SK-N-MC (cell line): ENCODE measurements around the gene HNRNPF.

Source experiments
- DNase-seq: peaks from one replicate; pipeline ENCODE4 v3.0.0-alpha.2; 2011; ENCODE audit warnings: low read depth, low spot score
- H3K27ac ChIP-seq: fragments of 200-600 bp; sonication (generic); 2 replicates; pipeline ENCODE4 v1.5.1; 2016; ENCODE audit warnings: mixed run types
- H3K36me3 ChIP-seq: fragments of 200-600 bp; sonication (generic); 2 replicates; pipeline ENCODE4 v1.6.1; 2017; ENCODE audit warnings: antibody characterized with exemption, low read length, mixed read lengths; ENCODE audit not compliant: insufficient read depth
- H3K4me3 ChIP-seq: fragments of 200-600 bp; sonication (generic); 2 replicates; pipeline ENCODE4 v1.5.1; 2016
- H3K9ac ChIP-seq: fragments of 200-600 bp; sonication (generic); 2 replicates; pipeline ENCODE4 v1.8.0; 2017; ENCODE audit warnings: mixed run types, mixed read lengths; ENCODE audit not compliant: insufficient read length
- H3K9me3 ChIP-seq: fragments of 200-600 bp; sonication (generic); 2 replicates; pipeline ENCODE4 v1.6.1; 2017; ENCODE audit warnings: low read depth, mild to moderate bottlenecking, antibody characterized with exemption, low read length, moderate library complexity, mixed read lengths
- EZH2 ChIP-seq: fragments of 200-600 bp; sonication (generic); IDR thresholded peaks from one replicate; pipeline ENCODE4 v1.6.1; 2017; ENCODE audit warnings: antibody characterized with exemption
- FOXP2 ChIP-seq: optimal IDR thresholded peaks from 2 replicates; pipeline ENCODE3; 2011; ENCODE audit warnings: mild to moderate bottlenecking, moderate library complexity; ENCODE audit not compliant: insufficient read depth; ENCODE audit errors: extremely low read length, control extremely low read depth
- POLR2AphosphoS5 ChIP-seq: IDR thresholded peaks from 2 replicates; pipeline ENCODE4 v1.6.1; 2012; ENCODE audit warnings: mild to moderate bottlenecking, low read depth, low read length, borderline replicate concordance

The HNRNPF gene

GRCh38 chr10:43365001-43365400 lies 44.0 kb downstream of the HNRNPF start:
- no peak for TF ChIP-seq POLR2AphosphoS5
- no peak for TF ChIP-seq FOXP2
- no peak for TF ChIP-seq EZH2
- Histone ChIP-seq H3K9me3 (no peaks in the 10 kb centered on the region), H3K36me3 (no peaks in the 10 kb centered on the region)

GRCh38 chr10:43362191-43362839 lies 46.7 kb downstream of the HNRNPF start:
- no peaks in the 10 kb centered on the region for H3K9me3 ChIP-seq
- H3K36me3 ChIP-seq: no peaks in the 10 kb centered on the region
- H3K4me3 ChIP-seq: no peak overlapping the region
- DNase-seq: no peak
- H3K27ac ChIP-seq: no peak overlapping the region
- H3K9ac ChIP-seq: no peak overlapping the region
- TF ChIP-seq POLR2AphosphoS5: no peak
- TF ChIP-seq FOXP2: no peak
- no peak for TF ChIP-seq EZH2

More at GRCh38 chr10:43365001-43365400, 44.0 kb downstream of the HNRNPF start:
- no peak for DNase-seq
- Histone ChIP-seq H3K4me3 (no peak overlapping the region), H3K27ac (no peak overlapping the region), H3K9ac (no peak overlapping the region)

- no peak overlapping the region for H3K4me3 ChIP-seq
- TF ChIP-seq POLR2AphosphoS5 (no peak), EZH2 (no peak), FOXP2 (no peak)
- no peaks in the 10 kb centered on the region for H3K36me3 ChIP-seq
- DNase-seq: no peak
- H3K9ac ChIP-seq: no peak overlapping the region
- no peaks in the 10 kb centered on the region for H3K9me3 ChIP-seq
- H3K27ac ChIP-seq: no peak overlapping the region
Measured at GRCh38 chr10:43361547-43362190, 47.3 kb downstream of the HNRNPF start.

GRCh38 chr10:43360086-43360485 lies 48.9 kb downstream of the HNRNPF start:
- Histone ChIP-seq H3K4me3 (no peak overlapping the region), H3K27ac (no peak overlapping the region), H3K9me3 (no peaks in the 10 kb centered on the region), H3K9ac (no peak overlapping the region), H3K36me3 (no peaks in the 10 kb centered on the region)
- TF ChIP-seq FOXP2: no peak
- TF ChIP-seq EZH2: no peak
- no peak for TF ChIP-seq POLR2AphosphoS5
- DNase-seq: no peak

GRCh38 chr10:43355749-43356371 lies 53.1 kb downstream of the HNRNPF start:
- Histone ChIP-seq H3K27ac (no peak overlapping the region), H3K36me3 (no peaks in the 10 kb centered on the region), H3K9me3 (no peaks in the 10 kb centered on the region), H3K9ac (no peak overlapping the region), H3K4me3 (no peak overlapping the region)
- TF ChIP-seq FOXP2 (no peak), POLR2AphosphoS5 (no peak), EZH2 (no peak)
- no peak for DNase-seq

- Histone ChIP-seq H3K9ac (no peak overlapping the region), H3K36me3 (no peaks in the 10 kb centered on the region), H3K9me3 (no peaks in the 10 kb centered on the region), H3K4me3 (no peak overlapping the region), H3K27ac (no peak overlapping the region)
- no peak for DNase-seq
- TF ChIP-seq POLR2AphosphoS5 (no peak), FOXP2 (no peak), EZH2 (no peak)
Measured at GRCh38 chr10:43354879-43355380, 54.1 kb downstream of the HNRNPF start.

- H3K9ac ChIP-seq: no peak overlapping the region
- no peak for DNase-seq
- no peak for TF ChIP-seq FOXP2
- TF ChIP-seq EZH2: no peak
- TF ChIP-seq POLR2AphosphoS5: no peak
- H3K9me3 ChIP-seq: no peaks in the 10 kb centered on the region
- H3K36me3 ChIP-seq: no peaks in the 10 kb centered on the region
- no peak overlapping the region for H3K4me3 ChIP-seq
- no peak overlapping the region for H3K27ac ChIP-seq
Measured at GRCh38 chr10:43354330-43354635, 54.7 kb downstream of the HNRNPF start.

GRCh38 chr10:43353495-43354329 lies 55.3 kb downstream of the HNRNPF start:
- H3K4me3 ChIP-seq: no peak overlapping the region
- no peaks in the 10 kb centered on the region for H3K36me3 ChIP-seq
- peak overlapping the region; percentile 25; the same call in 1 of the 2 replicates for H3K27ac ChIP-seq

More at GRCh38 chr10:43353495-43354329, 55.3 kb downstream of the HNRNPF start:
- no peak for TF ChIP-seq FOXP2
- TF ChIP-seq EZH2: no peak
- no peak for TF ChIP-seq POLR2AphosphoS5
- Histone ChIP-seq H3K9ac (no peak overlapping the region), H3K9me3 (no peaks in the 10 kb centered on the region)
- no peak for DNase-seq
